ENCODE measurements around the gene KIRREL2. TPM values are rescaled to one million over a fixed set of nuclear protein-coding genes. Genes with fewer than 3 reads are reported as not detected.

KIRREL2 gene
- total RNA-seq, 1 donor from 2014 or later = not detected

- H3K4me1 ChIP-seq = peaks cover 6% of the 10 kb centered on the region
- intact Hi-C loops (cut with micrococcal nuclease) = no loop called here
These were observed 5.3 kb upstream of the KIRREL2 start for GRCh38 chr19:35851213-35852028.

GRCh38 chr19:35852029-35852780 lies 4.5 kb upstream of the KIRREL2 start, which contains the start of gene NPHS1:
NPHS1 (minus strand) TSS chr19:35852504; CDS start chr19:35851837, 667 bp downstream.
- peaks cover 99% of the 10 kb centered on the region for H3K27me3 ChIP-seq (ENCODE audit: low read depth)
- intact Hi-C loops (cut with micrococcal nuclease) = no loop called here
- H3K36me3 ChIP-seq = no peaks in the 10 kb centered on the region
- H3K27ac ChIP-seq (replicated peaks) = no peak within 1 kb of the TSS
- no peaks in the 10 kb centered on the region for H3K9me3 ChIP-seq (replicated peaks)
- H3K4me3 ChIP-seq = no peak within 1 kb of the TSS
- no peak for TF ChIP-seq CTCF (IDR thresholded peaks at IDR 0.05; ENCODE audit: borderline replicate concordance)
- H3K4me1 ChIP-seq = peaks cover 14% of the 10 kb centered on the region
- no peak for DNase-seq

More at GRCh38 chr19:35851213-35852028, 5.3 kb upstream of the KIRREL2 start:
- H3K36me3 ChIP-seq = no peaks in the 10 kb centered on the region
- H3K27ac ChIP-seq (replicated peaks) = no peak overlapping the region
- H3K9me3 ChIP-seq (replicated peaks) = no peaks in the 10 kb centered on the region
- DNase-seq = no peak
- H3K4me3 ChIP-seq = no peak overlapping the region
- no peak for TF ChIP-seq CTCF (IDR thresholded peaks at IDR 0.05; ENCODE audit: borderline replicate concordance)
- peaks cover 99% of the 10 kb centered on the region for H3K27me3 ChIP-seq (ENCODE audit: low read depth)

GRCh38 chr19:35853038-35853756 lies 3.5 kb upstream of the KIRREL2 start:
- Histone ChIP-seq H3K36me3 (no peaks in the 10 kb centered on the region), H3K4me3 (no peak overlapping the region), H3K27me3 (ENCODE audit: low read depth) (peaks cover 99% of the 10 kb centered on the region), H3K27ac (replicated peaks) (no peak overlapping the region), H3K9me3 (replicated peaks) (no peaks in the 10 kb centered on the region), H3K4me1 (peaks cover 16% of the 10 kb centered on the region)
- DNase-seq = no peak
- TF ChIP-seq CTCF (IDR thresholded peaks at IDR 0.05; ENCODE audit: borderline replicate concordance) = no peak
- intact Hi-C loops (cut with micrococcal nuclease) = no loop called here

GRCh38 chr19:35858311-35858710 lies 1.6 kb downstream of the KIRREL2 start:
- DNase-seq = no peak
- TF ChIP-seq CTCF (IDR thresholded peaks at IDR 0.05; ENCODE audit: borderline replicate concordance) = no peak
- H3K4me1 ChIP-seq = peaks cover 21% of the 10 kb centered on the region
- peaks cover 99% of the 10 kb centered on the region for H3K27me3 ChIP-seq (ENCODE audit: low read depth)
- H3K27ac ChIP-seq (replicated peaks) = no peak overlapping the region
- H3K9me3 ChIP-seq (replicated peaks) = peaks cover 3% of the 10 kb centered on the region
- H3K4me3 ChIP-seq = no peak overlapping the region
- intact Hi-C loops (cut with micrococcal nuclease) = no loop called here
- H3K36me3 ChIP-seq = no peaks in the 10 kb centered on the region

GRCh38 chr19:35859414-35859813 lies 2.7 kb downstream of the KIRREL2 start:
- Histone ChIP-seq H3K27ac (replicated peaks) (no peak overlapping the region), H3K4me1 (peaks cover 21% of the 10 kb centered on the region), H3K27me3 (ENCODE audit: low read depth) (peaks cover 98% of the 10 kb centered on the region), H3K36me3 (no peaks in the 10 kb centered on the region), H3K9me3 (replicated peaks) (peaks cover 3% of the 10 kb centered on the region), H3K4me3 (no peak overlapping the region)
- DNase-seq = no peak
- intact Hi-C loops (cut with micrococcal nuclease) = no loop called here
- no peak for TF ChIP-seq CTCF (IDR thresholded peaks at IDR 0.05; ENCODE audit: borderline replicate concordance)

Data from left ventricle myocardium inferior (tissue), 1 donor.